Pancreas (tissue), 10 donors: ENCODE data around the gene SNX24. TPM values are rescaled to one million over a fixed set of nuclear protein-coding genes. Genes with fewer than 3 reads are reported as not detected.

Source experiments
- ATAC-seq, 4 donors: fragments of 200-7000 bp; cut with Tn5 transposase; one replicate each; pipeline versions ENCODE4 v1.8.0 to v1.9.1; 2020; ENCODE audit warnings: mild to moderate bottlenecking in 4 of 4, moderate library complexity in 4 of 4
- DNase-seq, 6 donors: peaks; one replicate each; pipeline ENCODE4 v3.0.0-alpha.2; 2020
- FAIRE-seq: peaks from 2 replicates; lab custom pipeline; 2012; peaks lifted over from hg19 to GRCh38; lab: Jason Lieb, UNC
- H3K27ac ChIP-seq, 4 donors: fragments of 200-600 bp; sonication (generic); 1 replicate in 3 of 4; 2 replicates in 1 of 4; pipeline versions ENCODE4 v1.5.0 to v1.8.0; 2020
- H3K27me3 ChIP-seq, 4 donors: fragments of 200-600 bp; one replicate each; pipeline ENCODE4 v1.8.0; 2021
- H3K36me3 ChIP-seq, 3 donors: fragments of 200-600 bp; sonication (generic) in 1 of 3; one replicate each; pipeline versions ENCODE4 v1.5.0 to v1.8.0; 2020 to 2021
- H3K4me1 ChIP-seq, 3 donors: fragments of 200-600 bp; one replicate each; pipeline ENCODE4 v1.8.0; 2021
- H3K4me3 ChIP-seq, 4 donors: fragments of 200-600 bp; sonication (generic) in 2 of 4; one replicate each; pipeline versions ENCODE4 v1.5.0 to v1.8.0; 2020 to 2021
- H3K9me3 ChIP-seq, 4 donors: fragments of 200-600 bp; one replicate each; pipeline ENCODE4 v1.8.0; 2021
- WGBS, 2 donors: extraction: QIAGEN DNeasy Blood & Tissue Kit; methylation state at CpG; one replicate each; pipeline ENCODE4 v1.1.7; 2013; 5-methylcytosine and 5-hydroxymethylcytosine counted together
- intact Hi-C, 3 donors: fragments of 100-400 bp; cut with DNase I; formaldehyde crosslinking; loops; one replicate each; pipeline versions ENCODE4 v1.11.1 to v1.14.2; 2022
- polyA plus RNA-seq, 2 donors: library from polyadenylated mRNA; stranded (reverse); fragments of 200-250 nt; gene quantifications; one replicate each; pipeline ENCODE4 v1.2.3, GENCODE V29; 2013
- total RNA-seq, 6 donors: library from RNA; stranded (reverse); fragmentation: NEBNext Ultra II Directional in 4 of 6; extraction: Animal tissue kit (Norgen Biotek cat#: 25700) in 4 of 6; gene quantifications; one replicate each; pipeline versions ENCODE4 v1.2.1 to v1.2.4, GENCODE V29; 2021 to 2023
- TF ChIP-seq, protein P1 (sequence below), 4 donors: fragments of 200-600 bp; sonication (generic) in 3 of 4; IDR thresholded peaks; one replicate each; pipeline versions ENCODE4 v1.5.0 to v1.8.0; 2021; ENCODE audit warnings: antibody characterized with exemption in 4 of 4
- donor health status: healthy with polysubstance abuse.
- donor health status: DM: no; HTN: no; CAD: no; lungs with moderate emphysema.
- donor health status: DM: no; HTN: no; CAD: no.
- donor health status: control.
- donor health status: control.
- donor health status: Bipolar disorder and iron deficiency.
- donor health status: DM: yes; HTN: yes; CAD: no.
- donor health status: DM: no; HTN: no; CAD: no.
- donor health status: DM: no; HTN: no; CAD: no.
- donor health status: DM: yes; HTN: yes; CAD: no.

Gene SNX24, protein sequence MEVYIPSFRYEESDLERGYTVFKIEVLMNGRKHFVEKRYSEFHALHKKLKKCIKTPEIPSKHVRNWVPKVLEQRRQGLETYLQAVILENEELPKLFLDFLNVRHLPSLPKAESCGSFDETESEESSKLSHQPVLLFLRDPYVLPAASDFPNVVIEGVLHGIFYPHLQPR
- total RNA-seq (10 to 100 TPM in 1 of 6 donors, 1 to 10 TPM in 5; 5.2 to 10.0 (median 7.1) TPM), polyA plus RNA-seq (1 to 10 TPM; 5.6 to 7.5 TPM)

DNA sequence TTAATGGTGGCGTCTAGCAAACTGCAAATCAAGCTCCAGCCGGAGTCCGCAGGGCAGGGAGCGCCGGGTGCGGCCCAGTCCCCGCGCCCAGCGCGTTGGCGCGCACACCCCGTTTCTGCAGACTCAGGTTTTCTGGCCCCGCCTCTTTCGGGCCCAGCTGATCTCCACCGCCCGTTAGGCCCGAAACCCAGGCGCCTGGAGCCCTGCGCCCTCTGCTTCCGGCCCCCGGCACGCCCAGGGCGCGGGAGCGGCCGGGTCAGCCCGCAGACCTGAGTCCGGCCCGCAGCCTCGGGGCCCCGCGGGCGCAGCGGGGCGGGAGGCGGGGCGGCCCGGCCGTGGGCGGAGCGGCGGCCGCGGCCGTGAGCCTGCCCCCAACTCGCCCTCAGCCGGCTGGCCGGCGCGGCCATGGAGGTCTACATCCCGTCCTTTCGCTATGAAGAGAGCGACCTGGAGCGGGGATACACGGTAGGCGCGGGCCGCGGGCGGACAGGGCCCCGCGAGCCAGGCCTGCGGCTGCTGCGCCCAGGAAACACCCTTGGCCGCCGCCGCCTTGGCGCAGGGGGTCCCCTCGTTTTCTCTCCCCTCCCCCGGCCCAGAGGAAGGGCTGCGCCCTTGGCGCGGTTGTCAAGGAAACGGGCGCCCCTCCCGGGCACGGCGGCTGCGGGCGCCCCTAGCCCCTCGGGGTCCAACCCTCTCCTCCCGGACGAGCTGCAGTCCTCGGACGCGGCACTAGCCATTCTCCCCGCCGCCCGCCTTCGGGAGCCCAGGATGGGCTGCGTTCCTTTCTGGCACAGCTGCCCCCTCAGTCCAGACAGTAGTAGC, at the start of gene SNX24:
Gene SNX24 (plus strand): TSS at position 385 of the 822 bp plus-strand sequence. CDS start 21 bp downstream, at position 406.
- H3K9me3 ChIP-seq: no peaks in the 10 kb centered on the region
- ATAC-seq: peak; percentile 81 to 89 (median 85)
- peaks cover 0 to 6% (median 0%) of the 10 kb centered on the region in 3 donors for H3K4me1 ChIP-seq
- no peak for FAIRE-seq
- peak; percentile 78 to 89 (median 82) for DNase-seq
- peak within 1 kb of the TSS; percentile 83 to 97 (median 92) for H3K4me3 ChIP-seq
- no peaks in the 10 kb centered on the region for H3K36me3 ChIP-seq
- TF ChIP-seq, protein P1, sequence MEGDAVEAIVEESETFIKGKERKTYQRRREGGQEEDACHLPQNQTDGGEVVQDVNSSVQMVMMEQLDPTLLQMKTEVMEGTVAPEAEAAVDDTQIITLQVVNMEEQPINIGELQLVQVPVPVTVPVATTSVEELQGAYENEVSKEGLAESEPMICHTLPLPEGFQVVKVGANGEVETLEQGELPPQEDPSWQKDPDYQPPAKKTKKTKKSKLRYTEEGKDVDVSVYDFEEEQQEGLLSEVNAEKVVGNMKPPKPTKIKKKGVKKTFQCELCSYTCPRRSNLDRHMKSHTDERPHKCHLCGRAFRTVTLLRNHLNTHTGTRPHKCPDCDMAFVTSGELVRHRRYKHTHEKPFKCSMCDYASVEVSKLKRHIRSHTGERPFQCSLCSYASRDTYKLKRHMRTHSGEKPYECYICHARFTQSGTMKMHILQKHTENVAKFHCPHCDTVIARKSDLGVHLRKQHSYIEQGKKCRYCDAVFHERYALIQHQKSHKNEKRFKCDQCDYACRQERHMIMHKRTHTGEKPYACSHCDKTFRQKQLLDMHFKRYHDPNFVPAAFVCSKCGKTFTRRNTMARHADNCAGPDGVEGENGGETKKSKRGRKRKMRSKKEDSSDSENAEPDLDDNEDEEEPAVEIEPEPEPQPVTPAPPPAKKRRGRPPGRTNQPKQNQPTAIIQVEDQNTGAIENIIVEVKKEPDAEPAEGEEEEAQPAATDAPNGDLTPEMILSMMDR (IDR thresholded peaks at IDR 0.05): no peak
- intact Hi-C loops: no loop called here
- H3K27ac ChIP-seq: peak within 1 kb of the TSS; percentile 72 to 91 (median 85)
- no peaks in the 10 kb centered on the region for H3K27me3 ChIP-seq
- WGBS, 2 donors: 1% methylated on average over 66 to 92 of the region's 92 CpGs

DNA sequence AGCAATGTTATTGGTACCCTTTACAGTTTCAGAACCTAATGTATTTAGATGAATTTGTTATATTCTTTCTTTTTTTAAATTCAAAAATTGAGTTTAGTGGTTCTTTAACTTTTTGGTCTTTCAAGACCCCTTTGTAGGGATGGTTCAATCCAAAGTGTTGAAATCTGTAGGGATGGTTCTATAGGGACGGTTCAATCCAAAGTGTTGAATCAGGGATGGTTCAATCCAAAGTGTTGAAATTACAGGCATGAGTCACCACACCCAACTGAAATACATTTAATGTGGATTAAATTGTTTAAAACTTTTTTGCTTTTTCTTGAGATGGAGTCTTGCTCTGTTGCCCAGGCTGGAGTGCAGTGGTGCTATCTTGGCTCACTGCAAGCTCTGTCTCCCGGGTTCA, 39.9 kb upstream of the SNX24 start:
- FAIRE-seq (no peak), ATAC-seq (no peak), DNase-seq (no peak)
- Histone ChIP-seq H3K36me3 (peaks cover 0 to 25% (median 0%) of the 10 kb centered on the region in 3 donors), H3K27me3 (no peaks in the 10 kb centered on the region), H3K9me3 (no peaks in the 10 kb centered on the region), H3K27ac (no peak overlapping the region), H3K4me3 (no peak overlapping the region), H3K4me1 (no peaks in the 10 kb centered on the region)
- 91 to 99% methylated on average over 2 of the region's 2 CpGs for WGBS, 2 donors
- TF ChIP-seq, protein P1 (IDR thresholded peaks at IDR 0.05): no peak
- intact Hi-C loops: no loop called here

DNA sequence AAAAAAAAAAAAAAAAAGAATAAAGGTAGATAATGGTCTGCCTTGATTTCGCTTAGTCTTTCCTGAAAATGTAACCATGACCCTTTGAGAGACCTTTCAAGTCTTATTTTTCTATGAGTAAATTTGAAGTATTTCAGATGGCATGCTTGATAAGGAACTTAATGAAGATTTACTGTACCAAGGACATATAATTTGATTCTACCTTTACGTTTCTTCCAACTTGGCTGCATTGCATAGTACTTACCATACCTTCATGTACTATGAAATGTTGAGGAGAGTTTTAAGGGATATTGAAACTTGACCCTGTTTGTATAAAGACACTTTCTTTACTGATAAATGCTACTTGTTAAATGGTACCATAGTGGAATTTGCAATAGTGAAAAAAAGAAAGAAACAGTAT, 35.0 kb upstream of the SNX24 start:
- no peak overlapping the region for H3K27ac ChIP-seq
- intact Hi-C loops: no loop called here
- no peaks in the 10 kb centered on the region for H3K27me3 ChIP-seq
- no peak for FAIRE-seq
- WGBS, 2 donors: 97 to 98% methylated on average over 2 of the region's 2 CpGs
- TF ChIP-seq, protein P1 (IDR thresholded peaks at IDR 0.05): no peak
- DNase-seq: no peak
- no peaks in the 10 kb centered on the region for H3K4me1 ChIP-seq
- H3K4me3 ChIP-seq: no peak overlapping the region
- H3K9me3 ChIP-seq: no peaks in the 10 kb centered on the region
- no peak for ATAC-seq
- H3K36me3 ChIP-seq: peaks cover 0 to 25% (median 0%) of the 10 kb centered on the region in 3 donors

DNA sequence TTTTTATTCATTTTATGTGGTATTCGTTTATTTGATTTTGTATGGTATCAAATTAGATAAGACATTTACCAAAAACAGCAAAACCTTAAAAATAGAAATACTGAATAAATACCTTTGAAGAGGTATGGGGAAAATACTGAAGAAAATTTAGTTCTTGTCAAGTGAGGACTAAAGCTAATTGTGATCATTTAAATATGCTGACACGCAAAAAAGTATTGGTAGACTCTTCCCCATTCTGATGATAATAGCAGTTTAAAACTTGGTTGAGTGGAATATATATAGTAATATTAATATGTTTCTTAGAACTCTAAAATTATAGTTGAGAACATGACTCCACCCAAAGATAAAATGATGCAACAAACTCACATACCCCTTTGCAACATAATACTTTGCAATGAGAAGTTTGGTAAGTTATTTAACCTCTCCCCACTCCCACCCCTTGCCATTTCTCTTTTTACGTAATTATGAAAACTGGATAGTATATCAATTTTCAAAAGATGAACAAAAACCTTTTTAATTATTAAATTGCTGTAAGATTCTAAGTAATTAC, 30.1 kb upstream of the SNX24 start:
- ATAC-seq (no peak), FAIRE-seq (no peak), DNase-seq (no peak)
- 95 to 97% methylated on average over 3 of the region's 3 CpGs for WGBS, 2 donors
- no peak overlapping the region for H3K27ac ChIP-seq
- TF ChIP-seq, protein P1 (IDR thresholded peaks at IDR 0.05): no peak
- H3K4me3 ChIP-seq: no peak overlapping the region
- no peaks in the 10 kb centered on the region for H3K27me3 ChIP-seq
- H3K36me3 ChIP-seq: peaks cover 0 to 13% (median 7%) of the 10 kb centered on the region in 3 donors
- intact Hi-C loops: no loop called here
- no peaks in the 10 kb centered on the region for H3K4me1 ChIP-seq
- no peaks in the 10 kb centered on the region for H3K9me3 ChIP-seq
